Mesendoderm (in vitro differentiated cells): ENCODE measurements around the gene KIAA1549.

Source experiments
- DNase-seq: peaks from one replicate; pipeline ENCODE4 v3.0.0; 2013
- H2AK5ac ChIP-seq: 2 replicates; pipeline ENCODE4 v1.6.1; 2013; ENCODE audit warnings: low read length, inconsistent platforms
- H2BK120ac ChIP-seq: 2 replicates; pipeline ENCODE4 v1.6.1; 2013; ENCODE audit warnings: low read depth, mild to moderate bottlenecking, low read length, moderate library complexity, mixed read lengths
- H2BK15ac ChIP-seq: replicated peaks from 2 replicates; pipeline ENCODE4 v1.6.1; 2013; ENCODE audit warnings: low read depth, mild to moderate bottlenecking, moderate library complexity
- H2BK5ac ChIP-seq: 2 replicates; pipeline ENCODE4 v1.6.1; 2013; ENCODE audit warnings: low read length, inconsistent platforms
- H3K18ac ChIP-seq: 2 replicates; pipeline ENCODE4 v1.6.1; 2013; ENCODE audit warnings: mild to moderate bottlenecking, low read length, mixed read lengths
- H3K23ac ChIP-seq: one replicate; pipeline ENCODE4 v1.6.1; 2013; ENCODE audit warnings: low read length
- H3K27ac ChIP-seq: 2 replicates; pipeline ENCODE4 v1.5.1; 2013; ENCODE audit warnings: low read depth, mild to moderate bottlenecking, inconsistent platforms, low read length, moderate library complexity
- H3K27me3 ChIP-seq: 2 replicates; pipeline ENCODE4 v1.6.1; 2013; ENCODE audit warnings: low read length, control low read depth, mild to moderate bottlenecking, inconsistent platforms; ENCODE audit not compliant: insufficient read depth, poor library complexity
- H3K36me3 ChIP-seq: 2 replicates; pipeline ENCODE4 v1.6.1; 2013; ENCODE audit warnings: low read length, inconsistent platforms; ENCODE audit not compliant: control insufficient read depth, insufficient read depth
- H3K4ac ChIP-seq: one replicate; pipeline ENCODE4 v1.6.1; 2013; ENCODE audit warnings: low read depth, mild to moderate bottlenecking, low read length, moderate library complexity
- H3K4me1 ChIP-seq: 2 replicates; pipeline ENCODE4 v1.6.1; 2013; ENCODE audit warnings: low read depth, low read length, inconsistent platforms; ENCODE audit not compliant: control insufficient read depth
- H3K4me2 ChIP-seq: 2 replicates; pipeline ENCODE4 v1.6.1; 2013; ENCODE audit warnings: low read length
- H3K4me3 ChIP-seq: 2 replicates; pipeline ENCODE4 v1.5.1; 2013; ENCODE audit warnings: mild to moderate bottlenecking, low read length
- H3K56ac ChIP-seq: one replicate; pipeline ENCODE4 v1.6.1; 2013; ENCODE audit warnings: low read length
- H3K79me1 ChIP-seq: 2 replicates; pipeline ENCODE4 v1.6.1; 2013; ENCODE audit warnings: low read length, inconsistent platforms
- H3K79me2 ChIP-seq: 2 replicates; pipeline ENCODE4 v1.6.1; 2013; ENCODE audit warnings: mild to moderate bottlenecking, low read length; ENCODE audit not compliant: control insufficient read depth, insufficient read depth
- H3K9ac ChIP-seq: 2 replicates; pipeline ENCODE4 v1.6.1; 2013; ENCODE audit warnings: low read length, inconsistent platforms
- H4K5ac ChIP-seq: one replicate; pipeline ENCODE4 v1.6.1; 2013; ENCODE audit warnings: low read length
- H4K8ac ChIP-seq: one replicate; pipeline ENCODE4 v1.6.1; 2013; ENCODE audit warnings: low read depth, mild to moderate bottlenecking, control low read depth, low read length, moderate library complexity
- whole genome bisulfite sequencing: extraction: QIAGEN DNeasy Blood & Tissue Kit; methylation state at CpG from one replicate; pipeline ENCODE4 v1.1.7; 2013; ENCODE audit warnings: low lambda C conversion rate, missing lambda C conversion rate; ENCODE audit not compliant: insufficient coverage; ENCODE audit errors: extremely low coverage; 5-methylcytosine and 5-hydroxymethylcytosine counted together

Gene KIAA1549

GRCh38 chr7:138962561-138963270, 18.5 kb downstream of the KIAA1549 start:
- H3K4me1 ChIP-seq: peaks cover 2% of the 10 kb centered on the region
- H3K27me3 ChIP-seq: no peaks in the 10 kb centered on the region
- H3K4me3 ChIP-seq: no peak overlapping the region
- H3K56ac ChIP-seq: no peak overlapping the region
- H3K4me2 ChIP-seq: no peak overlapping the region
- H3K27ac ChIP-seq: no peak overlapping the region
- peaks cover 8% of the 10 kb centered on the region for H3K79me2 ChIP-seq
- no peak overlapping the region for H3K4ac ChIP-seq
- no CpG with 5 or more reads among the region's 10 CpGs for WGBS
- H3K18ac ChIP-seq: no peak overlapping the region
- no peaks in the 10 kb centered on the region for H3K36me3 ChIP-seq
- H3K9ac ChIP-seq: no peak overlapping the region
- no peak overlapping the region for H4K8ac ChIP-seq
- H3K79me1 ChIP-seq: peaks cover 21% of the 10 kb centered on the region
- H3K23ac ChIP-seq: no peak overlapping the region
- no peak overlapping the region for H4K5ac ChIP-seq
- no peak overlapping the region for H2BK15ac ChIP-seq
- H2BK5ac ChIP-seq: no peak overlapping the region
- H2BK120ac ChIP-seq: no peak overlapping the region
- no peak overlapping the region for H2AK5ac ChIP-seq
- DNase-seq: no peak

- no peak overlapping the region for H3K4ac ChIP-seq
- peaks cover 2% of the 10 kb centered on the region for H3K4me1 ChIP-seq
- H3K36me3 ChIP-seq: no peaks in the 10 kb centered on the region
- H3K27ac ChIP-seq: no peak overlapping the region
- H3K18ac ChIP-seq: no peak overlapping the region
- H2BK15ac ChIP-seq: no peak overlapping the region
- H2AK5ac ChIP-seq: no peak overlapping the region
- DNase-seq: no peak
- H2BK5ac ChIP-seq: no peak overlapping the region
- H3K79me1 ChIP-seq: peaks cover 15% of the 10 kb centered on the region
- H3K79me2 ChIP-seq: peaks cover 5% of the 10 kb centered on the region
- no peak overlapping the region for H2BK120ac ChIP-seq
- no peak overlapping the region for H3K23ac ChIP-seq
- no peak overlapping the region for H3K56ac ChIP-seq
- H3K4me3 ChIP-seq: no peak overlapping the region
- H3K9ac ChIP-seq: no peak overlapping the region
- H3K27me3 ChIP-seq: no peaks in the 10 kb centered on the region
- no peak overlapping the region for H4K8ac ChIP-seq
- H3K4me2 ChIP-seq: no peak overlapping the region
- H4K5ac ChIP-seq: no peak overlapping the region
- no CpG with 5 or more reads among the region's 8 CpGs for WGBS
Measured at GRCh38 chr7:138961159-138961558, 20.0 kb downstream of the KIAA1549 start.

- no peak overlapping the region for H3K23ac ChIP-seq
- peaks cover 2% of the 10 kb centered on the region for H3K4me1 ChIP-seq
- H3K4ac ChIP-seq: no peak overlapping the region
- peaks cover 2% of the 10 kb centered on the region for H3K79me2 ChIP-seq
- H4K8ac ChIP-seq: no peak overlapping the region
- H3K36me3 ChIP-seq: no peaks in the 10 kb centered on the region
- WGBS: no CpG with 5 or more reads among the region's 6 CpGs
- DNase-seq: no peak
- no peak overlapping the region for H4K5ac ChIP-seq
- H3K4me2 ChIP-seq: no peak overlapping the region
- H3K27me3 ChIP-seq: no peaks in the 10 kb centered on the region
- no peak overlapping the region for H2BK120ac ChIP-seq
- H2BK5ac ChIP-seq: no peak overlapping the region
- H3K56ac ChIP-seq: no peak overlapping the region
- H3K4me3 ChIP-seq: no peak overlapping the region
- no peak overlapping the region for H3K9ac ChIP-seq
- no peak overlapping the region for H2AK5ac ChIP-seq
- H3K27ac ChIP-seq: no peak overlapping the region
- no peak overlapping the region for H2BK15ac ChIP-seq
- no peak overlapping the region for H3K18ac ChIP-seq
- H3K79me1 ChIP-seq: peaks cover 9% of the 10 kb centered on the region
Measured at GRCh38 chr7:138958391-138958956, 22.7 kb downstream of the KIAA1549 start.

GRCh38 chr7:138957753-138958390, 23.3 kb downstream of the KIAA1549 start:
- Histone ChIP-seq H4K5ac (no peak overlapping the region), H3K56ac (no peak overlapping the region), H3K4me3 (no peak overlapping the region), H4K8ac (no peak overlapping the region), H3K36me3 (no peaks in the 10 kb centered on the region), H3K27me3 (no peaks in the 10 kb centered on the region), H3K23ac (no peak overlapping the region), H3K9ac (no peak overlapping the region), H2BK5ac (no peak overlapping the region), H2AK5ac (no peak overlapping the region), H3K4ac (no peak overlapping the region), H3K18ac (no peak overlapping the region), H3K4me1 (peaks cover 2% of the 10 kb centered on the region), H3K27ac (no peak overlapping the region), H3K79me1 (peaks cover 5% of the 10 kb centered on the region), H3K4me2 (no peak overlapping the region), H2BK120ac (no peak overlapping the region), H2BK15ac (no peak overlapping the region), H3K79me2 (peaks cover 2% of the 10 kb centered on the region)
- DNase-seq: no peak
- no CpG with 5 or more reads among the region's 16 CpGs for WGBS

- no peak overlapping the region for H3K4me3 ChIP-seq
- H3K4me2 ChIP-seq: no peak overlapping the region
- no peak overlapping the region for H2AK5ac ChIP-seq
- H3K56ac ChIP-seq: no peak overlapping the region
- H4K5ac ChIP-seq: no peak overlapping the region
- H3K79me1 ChIP-seq: peaks cover 3% of the 10 kb centered on the region
- DNase-seq: no peak
- H4K8ac ChIP-seq: no peak overlapping the region
- H3K18ac ChIP-seq: no peak overlapping the region
- no peak overlapping the region for H3K9ac ChIP-seq
- no peak overlapping the region for H2BK5ac ChIP-seq
- H3K4ac ChIP-seq: no peak overlapping the region
- no peaks in the 10 kb centered on the region for H3K36me3 ChIP-seq
- no peak overlapping the region for H3K27ac ChIP-seq
- no peak overlapping the region for H2BK120ac ChIP-seq
- no CpG with 5 or more reads among the region's 3 CpGs for WGBS
- peaks cover 2% of the 10 kb centered on the region for H3K79me2 ChIP-seq
- H3K4me1 ChIP-seq: peaks cover 2% of the 10 kb centered on the region
- no peaks in the 10 kb centered on the region for H3K27me3 ChIP-seq
- no peak overlapping the region for H3K23ac ChIP-seq
- H2BK15ac ChIP-seq: no peak overlapping the region
Measured at GRCh38 chr7:138957217-138957616, 24.0 kb downstream of the KIAA1549 start.
